Stimulated activated naive CD8-positive, alpha-beta T cell treated with anti-CD3 and anti-CD28 coated beads, Interleukin-15, Interleukin-2, amounts not matched to agents 100 U/mL and 50 U/mL, for 24 hours (primary cell): ENCODE results near the gene VDAC1.

ENCODE experiments used
- ATAC-seq: fragments of 150-1000 bp; cut with Tn5 transposase; one replicate; pipeline ENCODE4 v1.10.0; 2021
- DNase-seq: peaks from one replicate; pipeline ENCODE4 v3.0.0; 2021

The VDAC1 gene

DNA sequence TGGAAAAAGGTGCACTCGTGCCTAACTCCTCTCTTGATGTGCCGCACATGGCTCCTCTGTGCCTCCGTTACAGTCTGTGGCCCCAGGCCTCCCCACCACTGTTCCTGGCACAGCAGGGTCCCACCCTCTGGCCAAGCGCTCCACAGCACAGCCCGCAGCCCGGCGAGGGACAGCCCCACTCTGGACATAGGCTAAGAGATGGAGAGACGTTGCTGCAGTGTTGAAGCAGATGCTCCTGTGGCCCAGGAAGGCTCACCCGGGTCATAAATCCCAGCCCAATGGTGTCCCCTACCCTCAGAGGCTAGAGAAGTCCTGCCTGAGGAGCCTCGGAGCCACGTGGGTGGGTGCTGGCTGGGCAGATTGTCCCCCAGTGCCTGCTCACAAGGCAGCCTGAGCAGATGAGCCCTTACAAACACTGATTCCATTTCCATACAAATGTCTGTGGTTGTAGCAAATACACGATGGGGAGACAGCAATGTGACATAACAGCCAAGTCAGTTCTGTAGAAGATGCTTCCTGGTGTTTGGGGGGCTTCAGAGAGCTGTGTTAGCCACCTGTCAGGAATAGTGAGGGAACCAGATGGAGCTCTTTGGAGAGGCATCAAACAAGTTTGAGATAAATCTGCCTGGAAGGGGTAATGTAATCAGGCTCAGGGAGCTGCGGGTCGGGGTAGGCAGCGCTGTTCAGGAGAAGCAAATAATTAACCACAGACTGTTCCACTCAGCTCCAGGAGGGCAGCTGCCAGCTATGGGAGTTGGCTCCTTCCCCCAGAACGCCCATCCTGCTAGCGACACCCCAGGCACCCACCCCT lies 78.1 kb downstream of the VDAC1 start:
- DNase-seq (no peak), ATAC-seq (no peak)

DNA sequence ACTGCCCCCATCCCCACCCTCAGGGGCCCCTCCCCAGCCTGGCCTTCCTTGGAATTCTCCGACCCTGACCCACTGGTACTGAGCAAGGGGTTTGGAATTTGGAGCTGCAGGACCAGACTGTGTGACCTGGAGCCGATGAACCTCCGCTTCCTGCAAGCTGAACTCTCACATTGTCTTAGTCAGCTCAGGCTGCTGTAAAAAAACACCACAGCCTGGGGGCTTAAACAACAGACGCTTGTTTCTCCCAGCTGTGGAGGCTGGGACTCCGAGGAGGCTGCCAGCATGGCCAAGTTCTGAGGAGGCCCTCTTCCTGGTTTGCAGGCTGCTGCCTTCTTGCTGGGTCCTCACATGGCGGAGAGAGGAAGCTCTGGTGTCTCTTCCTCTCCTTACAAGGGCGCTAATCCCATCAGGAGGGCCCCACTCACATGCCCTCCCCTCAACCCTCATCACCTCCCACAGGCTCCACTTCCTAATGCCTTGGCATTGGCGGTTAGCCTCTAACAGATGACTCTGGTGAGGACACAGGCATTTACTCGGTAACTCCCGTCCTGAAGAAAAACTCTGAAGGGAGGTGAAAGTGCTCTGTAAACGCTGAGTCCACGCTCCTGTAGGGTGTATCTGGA lies 78.8 kb downstream of the VDAC1 start:
- DNase-seq (no peak), ATAC-seq (no peak)

DNA sequence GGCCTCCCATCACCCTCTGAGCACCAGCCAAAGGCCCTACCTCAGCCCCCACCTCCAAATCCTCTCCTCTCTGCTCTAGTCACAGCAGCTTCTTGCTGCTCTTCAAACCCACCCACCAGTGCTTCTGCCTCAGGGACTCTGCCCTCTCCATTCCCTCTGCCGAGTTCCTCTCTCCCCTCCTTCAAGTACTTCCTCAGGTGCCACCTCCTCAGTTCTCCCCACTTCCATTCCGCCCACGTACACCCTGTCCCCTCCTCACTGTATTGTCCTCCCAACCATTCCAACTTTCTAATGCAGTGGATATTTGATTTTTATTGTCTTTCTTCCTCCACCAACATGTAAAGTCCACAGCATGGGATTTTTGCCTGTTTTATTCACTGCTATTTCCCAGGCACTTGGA lies 79.5 kb downstream of the VDAC1 start:
- ATAC-seq, result no peak
- DNase-seq, result no peak

DNA sequence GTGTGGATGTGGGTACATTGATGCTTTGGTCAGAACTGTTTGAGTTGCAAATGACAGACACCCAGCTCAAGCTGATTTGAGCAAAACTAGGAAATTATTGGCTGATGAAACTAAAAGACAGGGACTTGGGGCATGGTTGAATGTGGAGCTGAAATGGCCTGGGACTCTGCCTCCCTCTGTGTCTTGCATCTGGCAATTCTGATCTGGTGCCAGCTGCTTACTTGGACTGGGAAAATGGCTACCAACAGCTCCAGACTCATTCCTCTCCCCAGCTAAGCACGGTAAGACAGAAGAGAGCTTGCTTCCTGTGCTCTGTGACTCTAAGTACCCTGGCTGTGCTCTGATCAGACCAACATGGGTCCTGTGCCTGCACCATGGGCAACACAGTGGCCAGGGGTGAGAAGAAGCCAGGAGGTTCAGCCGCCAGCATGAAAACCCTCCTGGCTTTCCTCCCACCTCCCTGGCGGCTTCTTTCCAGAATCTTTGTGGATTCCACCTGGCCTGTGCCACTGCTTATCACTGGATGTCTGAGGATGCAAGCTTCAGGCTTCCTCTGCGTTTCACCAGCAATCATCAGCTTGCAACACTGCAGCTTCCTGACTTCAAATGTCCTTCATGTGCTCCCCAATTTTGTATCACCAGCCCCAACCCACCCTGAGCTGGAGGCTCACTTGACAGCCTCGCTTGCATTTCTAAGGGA lies 80.4 kb downstream of the VDAC1 start:
- DNase-seq (no peak), ATAC-seq (no peak)

DNA sequence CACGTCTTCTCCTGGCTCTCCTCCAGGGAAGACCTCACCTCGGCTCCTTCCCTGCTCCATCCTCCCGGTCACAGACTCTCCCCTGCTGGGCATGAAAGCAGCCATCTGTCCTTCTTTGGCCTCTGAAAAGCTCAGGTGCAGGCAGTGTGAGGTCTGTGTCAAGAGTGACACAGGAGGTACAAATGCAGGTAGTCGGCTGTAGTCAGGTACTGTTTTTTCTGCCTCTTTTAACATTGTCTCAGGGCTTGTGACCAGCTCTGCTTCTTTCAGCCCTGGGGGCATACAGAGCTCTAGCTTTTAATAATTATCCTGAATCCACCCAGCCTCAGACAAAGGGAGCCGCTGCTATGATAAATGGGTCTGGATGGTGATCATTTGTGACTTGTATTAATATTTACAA lies 82.8 kb downstream of the VDAC1 start:
- ATAC-seq, result no peak
- no peak for DNase-seq
